ENCODE measurements around the gene CDCP2. TPM values are rescaled to one million over a fixed set of nuclear protein-coding genes. Genes with fewer than 3 reads are reported as not detected.

Gene CDCP2
- total RNA-seq, 1 experiment from 2014 or later: not detected

- DNase-seq (no peak), ATAC-seq (no peak)
- Histone ChIP-seq H3K27me3 (ENCODE audit: low read length) (no peaks in the 10 kb centered on the region), H3K36me3 (ENCODE audit: low read depth, low read length) (no peaks in the 10 kb centered on the region), H3F3A (ENCODE audit: low read length, unreplicated experiment) (no peaks in the 10 kb centered on the region), H3K9me3 (ENCODE audit: low read length) (no peaks in the 10 kb centered on the region), H2AFZ (ENCODE audit: low read length) (no peak overlapping the region), H3K4me3 (ENCODE audit: low read length) (no peak overlapping the region), H3K4me2 (ENCODE audit: low read length) (no peak overlapping the region), H4K20me1 (ENCODE audit: low read length) (no peaks in the 10 kb centered on the region), H3K4me1 (ENCODE audit: insufficient read depth, low read length) (no peaks in the 10 kb centered on the region), H3K9me2 (replicated peaks; ENCODE audit: low read length) (no peaks in the 10 kb centered on the region), H3K27ac (ENCODE audit: low read length) (no peak overlapping the region), H3K9ac (ENCODE audit: low read length) (no peak overlapping the region), H3K79me2 (ENCODE audit: low read length) (no peaks in the 10 kb centered on the region)
- no TSS peak for BruUV-seq (replicated peaks)
- TF ChIP-seq EZH2phosphoT487 (IDR thresholded peaks at IDR 0.05; ENCODE audit: borderline replicate concordance, low read length) (no peak), CTCF (conservative IDR thresholded peaks at IDR 0.05; ENCODE audit: low read depth, low read length) (no peak), EZH2 (IDR thresholded peaks at IDR 0.05; ENCODE audit: low read length, unreplicated experiment) (no peak)
- intact Hi-C loops (cut with micrococcal nuclease): no loop called here
- CTCF ChIA-PET: interaction anchor here (0.5 kb wide), 1 partner anchor 11 kb away, joined by 5 read pairs; no protein-coding TSS in a partner anchor
- POLR2A ChIA-PET (ENCODE audit: unreplicated experiment): no interaction called here
Measured at GRCh38 chr1:54178296-54179070, 25.7 kb upstream of the CDCP2 start.

- H4K20me1 ChIP-seq (ENCODE audit: low read length): no peaks in the 10 kb centered on the region
- intact Hi-C loops (cut with micrococcal nuclease): no loop called here
- no TSS peak for BruUV-seq (replicated peaks)
- H3K9ac ChIP-seq (ENCODE audit: low read length): no peak overlapping the region
- TF ChIP-seq EZH2phosphoT487 (IDR thresholded peaks at IDR 0.05; ENCODE audit: borderline replicate concordance, low read length) (no peak), CTCF (conservative IDR thresholded peaks at IDR 0.05; ENCODE audit: low read depth, low read length) (no peak), EZH2 (IDR thresholded peaks at IDR 0.05; ENCODE audit: low read length, unreplicated experiment) (no peak)
- ATAC-seq (no peak), DNase-seq (no peak)
- H3K4me2 ChIP-seq (ENCODE audit: low read length): no peak overlapping the region
- no peaks in the 10 kb centered on the region for H3K9me3 ChIP-seq (ENCODE audit: low read length)
- H3K4me3 ChIP-seq (ENCODE audit: low read length): no peak overlapping the region
- CTCF ChIA-PET: no interaction called here
- POLR2A ChIA-PET (ENCODE audit: unreplicated experiment): no interaction called here
- H3K9me2 ChIP-seq (replicated peaks; ENCODE audit: low read length): no peaks in the 10 kb centered on the region
- no peaks in the 10 kb centered on the region for H3K27me3 ChIP-seq (ENCODE audit: low read length)
- no peak overlapping the region for H2AFZ ChIP-seq (ENCODE audit: low read length)
- H3K36me3 ChIP-seq (ENCODE audit: low read depth, low read length): no peaks in the 10 kb centered on the region
- H3K4me1 ChIP-seq (ENCODE audit: insufficient read depth, low read length): no peaks in the 10 kb centered on the region
- no peaks in the 10 kb centered on the region for H3K79me2 ChIP-seq (ENCODE audit: low read length)
- H3F3A ChIP-seq (ENCODE audit: low read length, unreplicated experiment): no peaks in the 10 kb centered on the region
- no peak overlapping the region for H3K27ac ChIP-seq (ENCODE audit: low read length)
Measured at GRCh38 chr1:54177726-54178125, 24.9 kb upstream of the CDCP2 start.

- Histone ChIP-seq H3K27me3 (ENCODE audit: low read length) (no peaks in the 10 kb centered on the region), H3K79me2 (ENCODE audit: low read length) (no peaks in the 10 kb centered on the region), H4K20me1 (ENCODE audit: low read length) (no peaks in the 10 kb centered on the region), H3K4me3 (ENCODE audit: low read length) (no peak overlapping the region), H3K4me1 (ENCODE audit: insufficient read depth, low read length) (no peaks in the 10 kb centered on the region), H3K36me3 (ENCODE audit: low read depth, low read length) (no peaks in the 10 kb centered on the region), H3K27ac (ENCODE audit: low read length) (no peak overlapping the region), H3K9me2 (replicated peaks; ENCODE audit: low read length) (no peaks in the 10 kb centered on the region), H3K9me3 (ENCODE audit: low read length) (no peaks in the 10 kb centered on the region), H3F3A (ENCODE audit: low read length, unreplicated experiment) (no peaks in the 10 kb centered on the region), H3K9ac (ENCODE audit: low read length) (no peak overlapping the region), H2AFZ (ENCODE audit: low read length) (no peak overlapping the region), H3K4me2 (ENCODE audit: low read length) (no peak overlapping the region)
- intact Hi-C loops (cut with micrococcal nuclease): no loop called here
- ChIA-PET CTCF (no interaction called here), POLR2A (ENCODE audit: unreplicated experiment) (no interaction called here)
- no TSS peak for BruUV-seq (replicated peaks)
- TF ChIP-seq EZH2 (IDR thresholded peaks at IDR 0.05; ENCODE audit: low read length, unreplicated experiment) (no peak), EZH2phosphoT487 (IDR thresholded peaks at IDR 0.05; ENCODE audit: borderline replicate concordance, low read length) (no peak), CTCF (conservative IDR thresholded peaks at IDR 0.05; ENCODE audit: low read depth, low read length) (no peak)
- no peak for ATAC-seq
- no peak for DNase-seq
Measured at GRCh38 chr1:54176621-54177327, 24.0 kb upstream of the CDCP2 start.

All from PC-3 (cell line).